KOPT-K1 (cell line): ENCODE results near the gene MAGEA4.

Experiments
- H3K27ac ChIP-seq: fragments of 200-600 bp; sonication (generic); 2 replicates; pipeline ENCODE4 v1.5.1; 2016; ENCODE audit warnings: antibody characterized with exemption, mild to moderate bottlenecking, low read depth, low read length; ENCODE audit not compliant: poor library complexity, severe bottlenecking
- H3K36me3 ChIP-seq: fragments of 200-600 bp; sonication (generic); 2 replicates; pipeline ENCODE4 v1.5.1; 2017; ENCODE audit warnings: antibody characterized with exemption, mild to moderate bottlenecking, low read length, moderate library complexity; ENCODE audit not compliant: insufficient read depth
- H3K9me3 ChIP-seq: fragments of 200-600 bp; sonication (generic); 2 replicates; pipeline ENCODE4 v1.5.1; 2017; ENCODE audit warnings: antibody characterized with exemption, low read length, mild to moderate bottlenecking; ENCODE audit not compliant: insufficient read depth, poor library complexity, severe bottlenecking

Gene MAGEA4

GRCh38 chrX:151973060-151973661, 60.5 kb downstream of the MAGEA4 start:
- Histone ChIP-seq H3K9me3 (no peaks in the 10 kb centered on the region), H3K36me3 (no peaks in the 10 kb centered on the region), H3K27ac (no peak overlapping the region)

GRCh38 chrX:151973851-151974335, 61.2 kb downstream of the MAGEA4 start:
- Histone ChIP-seq H3K27ac (no peak overlapping the region), H3K9me3 (no peaks in the 10 kb centered on the region), H3K36me3 (no peaks in the 10 kb centered on the region)
